Transverse colon (tissue), 4 donors: Measurements from ENCODE around the gene MYLK. TPM values are rescaled to one million over a fixed set of nuclear protein-coding genes. Genes with fewer than 3 reads are reported as not detected.

Experiments
- DNase-seq: peaks from one replicate; pipeline ENCODE4 v3.0.0-alpha.2; 2019
- H3K27ac ChIP-seq, 4 donors: fragments of 200-600 bp; sonication (generic); 2 replicates each; pipeline ENCODE4 v1.5.1; 2016 to 2018; ENCODE audit warnings: inconsistent platforms in 4 of 4
- H3K27me3 ChIP-seq: fragments of 200-600 bp; sonication (generic); 2 replicates; pipeline ENCODE4 v1.5.1; 2017; ENCODE audit warnings: inconsistent platforms
- H3K36me3 ChIP-seq, 4 donors: fragments of 200-600 bp; sonication (generic); 2 replicates each; pipeline ENCODE4 v1.5.1; 2017 to 2019; ENCODE audit warnings: inconsistent platforms in 4 of 4
- H3K4me1 ChIP-seq, 4 donors: fragments of 200-600 bp; sonication (generic); 2 replicates each; pipeline ENCODE4 v1.5.1; 2017 to 2020; ENCODE audit warnings: inconsistent platforms in 4 of 4
- H3K4me3 ChIP-seq, 4 donors: fragments of 200-600 bp; sonication (generic); 1 replicate in 1 of 4; 2 replicates in 3 of 4; pipeline versions ENCODE4 v1.5.1 to v1.6.1; 2017 to 2019; ENCODE audit warnings: inconsistent platforms in 4 of 4
- H3K9me3 ChIP-seq, 2 donors: fragments of 200-600 bp; sonication (generic); 2 replicates each; pipeline ENCODE4 v1.5.1; 2017 to 2019; ENCODE audit warnings: inconsistent platforms in 2 of 2
- CTCF ChIP-seq, 5 experiments: fragments of 200-600 bp in 3 of 5; fragments of 450-650 bp in 2 of 5; sonication (generic) in 3 of 5; IDR thresholded peaks; 1 replicate in 2 of 5; 2 replicates in 3 of 5; pipeline ENCODE4 v1.5.1; 2016 to 2017; ENCODE audit warnings: antibody characterized with exemption in 5 of 5, inconsistent platforms in 3 of 5, mild to moderate bottlenecking in 2 of 5, moderate library complexity in 1 of 5
- EP300 ChIP-seq: sonication (generic); formaldehyde crosslinking; IDR thresholded peaks from one replicate; pipeline ENCODE4 v1.6.1; 2017; ENCODE audit warnings: antibody characterized with exemption, low read depth
- POLR2A ChIP-seq: fragments of 450-650 bp; IDR thresholded peaks from one replicate; pipeline ENCODE4 v1.6.1; 2016; ENCODE audit warnings: antibody characterized with exemption, mild to moderate bottlenecking, moderate library complexity
- POLR2AphosphoS5 ChIP-seq, 3 donors: sonication (generic); formaldehyde crosslinking; IDR thresholded peaks; one replicate each; pipeline ENCODE4 v1.6.1; 2016; ENCODE audit warnings: antibody characterized with exemption in 3 of 3
- WGBS, 2 donors: methylation state at CpG; one replicate each; pipeline ENCODE4 v1.1.5; 2018; ENCODE audit warnings: low coverage in 1 of 2; 5-methylcytosine and 5-hydroxymethylcytosine counted together
- in situ Hi-C, 4 donors: fragments of 200-750 bp; cut with MboI; loops; one replicate each; pipeline versions ENCODE4 v1.15.0 to v1.15.1; 2017; ENCODE audit warnings: low sequenced_read_pairs in 3 of 4, low pct_ligation_motif_present in 1 of 4, low pct_unique_long_range_greater_than_20kb in 1 of 4
- intact Hi-C: fragments of 100-400 bp; cut with DNase I; formaldehyde crosslinking; loops from one replicate; pipeline ENCODE4 v1.15.1; 2023; ENCODE audit warnings: low total_unique reads
- total RNA-seq, 4 donors: library from RNA; depleted of rRNA; stranded (reverse); fragments of >200 nt; gene quantifications; one replicate each; pipeline ENCODE4 v1.1.0, GENCODE V29; 2016

The MYLK gene
- total RNA-seq, 4 donors from 2014 or later, result 230 to 527 (median 349) TPM

- no peak for TF ChIP-seq EP300
- no peak for TF ChIP-seq POLR2AphosphoS5 (IDR thresholded peaks at IDR 0.05)
- TF ChIP-seq POLR2A, result no peak
- no peak overlapping the region for H3K27ac ChIP-seq
- H3K9me3 ChIP-seq, result no peaks in the 10 kb centered on the region
- no peaks in the 10 kb centered on the region for H3K27me3 ChIP-seq
- no peak overlapping the region for H3K4me3 ChIP-seq
- peaks cover 5 to 14% (median 9%) of the 10 kb centered on the region in 4 donors for H3K4me1 ChIP-seq
- DNase-seq, result no peak
- 28 to 73% methylated on average over 2 of the region's 2 CpGs for WGBS, 2 donors
- no peaks in the 10 kb centered on the region for H3K36me3 ChIP-seq
- intact Hi-C loops (no loop called here), in situ Hi-C loops (no loop called here)
Observed at GRCh38 chr3:123818921-123819429, 65.2 kb downstream of the MYLK start.

- no peak overlapping the region for H3K4me3 ChIP-seq
- in situ Hi-C loops (no loop called here), intact Hi-C loops (no loop called here)
- DNase-seq, result no peak
- H3K4me1 ChIP-seq, result peaks cover 5 to 14% (median 9%) of the 10 kb centered on the region in 4 donors
- no peak overlapping the region for H3K27ac ChIP-seq
- H3K36me3 ChIP-seq, result no peaks in the 10 kb centered on the region
- H3K9me3 ChIP-seq, result no peaks in the 10 kb centered on the region
- 78% methylated on average over 5 of the region's 5 CpGs; no CpG with 5 or more reads in 1 of the 2 donors for WGBS, 2 donors
- no peak for TF ChIP-seq EP300
- TF ChIP-seq POLR2AphosphoS5 (IDR thresholded peaks at IDR 0.05), result no peak
- TF ChIP-seq CTCF (IDR thresholded peaks at IDR 0.05), result no peak
- no peak for TF ChIP-seq POLR2A
- no peaks in the 10 kb centered on the region for H3K27me3 ChIP-seq
Observed at GRCh38 chr3:123818324-123818920, 65.7 kb downstream of the MYLK start.

GRCh38 chr3:123817413-123817812, 66.7 kb downstream of the MYLK start:
- in situ Hi-C loops, result no loop called here
- DNase-seq, result no peak
- WGBS, 2 donors, result 82 to 100% methylated on average over 1 to 4 of the region's 4 CpGs
- Histone ChIP-seq H3K27me3 (no peaks in the 10 kb centered on the region), H3K9me3 (no peaks in the 10 kb centered on the region), H3K27ac (peak overlapping the region; percentile 41 to 64 (median 49)), H3K4me1 (peaks cover 5 to 14% (median 9%) of the 10 kb centered on the region in 4 donors), H3K4me3 (no peak overlapping the region), H3K36me3 (no peaks in the 10 kb centered on the region)
- no peak for TF ChIP-seq POLR2AphosphoS5 (IDR thresholded peaks at IDR 0.05)
- no peak for TF ChIP-seq EP300
- no peak for TF ChIP-seq POLR2A
- no peak for TF ChIP-seq CTCF (IDR thresholded peaks at IDR 0.05)
- intact Hi-C loops, result no loop called here

- no peaks in the 10 kb centered on the region for H3K27me3 ChIP-seq
- 53 to 59% methylated on average over 2 to 5 of the region's 5 CpGs for WGBS, 2 donors
- TF ChIP-seq POLR2AphosphoS5 (IDR thresholded peaks at IDR 0.05), result peak in 1 of 3 donors; percentile 14
- no peak for TF ChIP-seq EP300
- TF ChIP-seq POLR2A, result no peak
- H3K4me1 ChIP-seq, result peaks cover 5 to 14% (median 9%) of the 10 kb centered on the region in 4 donors
- H3K36me3 ChIP-seq, result no peaks in the 10 kb centered on the region
- no peak for DNase-seq
- no peaks in the 10 kb centered on the region for H3K9me3 ChIP-seq
- intact Hi-C loops, result no loop called here
- H3K27ac ChIP-seq, result peak overlapping the region; percentile 22 to 64 (median 49)
- H3K4me3 ChIP-seq, result no peak overlapping the region
- in situ Hi-C loops, result no loop called here
Observed at GRCh38 chr3:123816673-123817207, 67.4 kb downstream of the MYLK start.

- intact Hi-C loops (no loop called here), in situ Hi-C loops (no loop called here)
- Histone ChIP-seq H3K4me3 (no peak overlapping the region), H3K27me3 (no peaks in the 10 kb centered on the region), H3K27ac (peak overlapping the region; percentile 22 to 64 (median 49)), H3K4me1 (peaks cover 5 to 14% (median 9%) of the 10 kb centered on the region in 4 donors), H3K9me3 (no peaks in the 10 kb centered on the region), H3K36me3 (no peaks in the 10 kb centered on the region)
- DNase-seq, result no peak
- 82% methylated on average over 1 of the region's 1 CpG; no CpG with 5 or more reads in 1 of the 2 donors for WGBS, 2 donors
- TF ChIP-seq EP300 (no peak), POLR2A (no peak), POLR2AphosphoS5 (IDR thresholded peaks at IDR 0.05) (no peak), CTCF (IDR thresholded peaks at IDR 0.05) (no peak)
Observed at GRCh38 chr3:123815981-123816380, 68.2 kb downstream of the MYLK start.
